Measurements from ENCODE around the gene HACD2.

Gene HACD2

DNA sequence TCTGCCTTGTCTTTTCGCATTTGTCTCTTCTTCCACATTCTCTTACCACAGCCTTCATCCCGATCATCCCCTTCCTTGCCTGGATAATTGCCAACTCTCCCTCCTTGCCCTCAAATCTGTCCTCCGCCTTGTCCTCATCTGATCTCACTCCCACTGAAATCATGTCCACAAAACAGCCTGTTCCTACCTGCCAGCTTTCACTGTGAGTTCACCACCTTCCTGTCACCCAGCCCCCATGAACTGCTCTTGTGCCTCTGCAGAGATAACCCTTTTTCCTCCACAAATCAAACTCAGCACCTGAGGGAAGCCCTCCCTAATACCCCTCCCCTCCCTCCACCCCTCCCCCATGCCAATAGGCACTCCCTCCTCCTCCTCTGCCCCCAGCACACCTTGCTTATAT lies 131.2 kb downstream of the HACD2 start:
- Histone ChIP-seq H3K4me2 (ENCODE audit: low read length) (no peak overlapping the region), H3K36me3 (ENCODE audit: control insufficient read depth, insufficient read depth, low read length) (no peaks in the 10 kb centered on the region), H3K9ac (no peak overlapping the region), H3K27ac (no peak overlapping the region), H2AFZ (peak overlapping the region; percentile 63), H3K4me1 (no peaks in the 10 kb centered on the region), H3K27me3 (ENCODE audit: control insufficient read depth, insufficient read depth, low read length) (no peaks in the 10 kb centered on the region), H3K4me3 (ENCODE audit: low read depth, low read length) (no peak overlapping the region), H3K9me3 (ENCODE audit: control insufficient read depth, low read length) (no peaks in the 10 kb centered on the region), H3K79me2 (no peaks in the 10 kb centered on the region)
- TF ChIP-seq, protein P1, sequence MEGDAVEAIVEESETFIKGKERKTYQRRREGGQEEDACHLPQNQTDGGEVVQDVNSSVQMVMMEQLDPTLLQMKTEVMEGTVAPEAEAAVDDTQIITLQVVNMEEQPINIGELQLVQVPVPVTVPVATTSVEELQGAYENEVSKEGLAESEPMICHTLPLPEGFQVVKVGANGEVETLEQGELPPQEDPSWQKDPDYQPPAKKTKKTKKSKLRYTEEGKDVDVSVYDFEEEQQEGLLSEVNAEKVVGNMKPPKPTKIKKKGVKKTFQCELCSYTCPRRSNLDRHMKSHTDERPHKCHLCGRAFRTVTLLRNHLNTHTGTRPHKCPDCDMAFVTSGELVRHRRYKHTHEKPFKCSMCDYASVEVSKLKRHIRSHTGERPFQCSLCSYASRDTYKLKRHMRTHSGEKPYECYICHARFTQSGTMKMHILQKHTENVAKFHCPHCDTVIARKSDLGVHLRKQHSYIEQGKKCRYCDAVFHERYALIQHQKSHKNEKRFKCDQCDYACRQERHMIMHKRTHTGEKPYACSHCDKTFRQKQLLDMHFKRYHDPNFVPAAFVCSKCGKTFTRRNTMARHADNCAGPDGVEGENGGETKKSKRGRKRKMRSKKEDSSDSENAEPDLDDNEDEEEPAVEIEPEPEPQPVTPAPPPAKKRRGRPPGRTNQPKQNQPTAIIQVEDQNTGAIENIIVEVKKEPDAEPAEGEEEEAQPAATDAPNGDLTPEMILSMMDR (IDR thresholded peaks at IDR 0.05): no peak

DNA sequence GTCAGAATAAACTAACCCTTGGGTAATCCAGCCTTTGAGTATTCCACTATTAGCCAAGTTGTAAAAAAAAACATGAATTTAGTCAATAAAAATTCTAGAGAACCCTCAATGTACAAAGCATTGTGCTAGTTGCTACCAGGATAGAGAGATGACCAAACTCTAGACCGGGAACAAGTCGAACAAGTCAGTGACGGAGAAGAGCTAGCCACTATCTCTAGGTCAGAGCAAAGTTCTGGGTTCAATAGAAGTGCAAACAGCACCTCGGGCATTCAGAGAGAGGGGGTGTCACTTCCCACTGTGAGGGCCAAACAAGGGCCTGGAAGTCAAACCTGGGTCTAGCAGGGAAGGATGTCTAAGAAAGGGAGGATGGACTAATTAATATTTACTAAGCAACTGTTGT lies 133.7 kb downstream of the HACD2 start:
- Histone ChIP-seq H3K9ac (no peak overlapping the region), H3K27me3 (ENCODE audit: control insufficient read depth, insufficient read depth, low read length) (peaks cover 4% of the 10 kb centered on the region), H2AFZ (no peak overlapping the region), H3K9me3 (ENCODE audit: control insufficient read depth, low read length) (no peaks in the 10 kb centered on the region), H3K4me2 (ENCODE audit: low read length) (no peak overlapping the region), H3K27ac (no peak overlapping the region), H3K4me1 (no peaks in the 10 kb centered on the region), H3K36me3 (ENCODE audit: control insufficient read depth, insufficient read depth, low read length) (no peaks in the 10 kb centered on the region), H3K4me3 (ENCODE audit: low read depth, low read length) (no peak overlapping the region), H3K79me2 (no peaks in the 10 kb centered on the region)
- TF ChIP-seq, protein P1 (IDR thresholded peaks at IDR 0.05): no peak

DNA sequence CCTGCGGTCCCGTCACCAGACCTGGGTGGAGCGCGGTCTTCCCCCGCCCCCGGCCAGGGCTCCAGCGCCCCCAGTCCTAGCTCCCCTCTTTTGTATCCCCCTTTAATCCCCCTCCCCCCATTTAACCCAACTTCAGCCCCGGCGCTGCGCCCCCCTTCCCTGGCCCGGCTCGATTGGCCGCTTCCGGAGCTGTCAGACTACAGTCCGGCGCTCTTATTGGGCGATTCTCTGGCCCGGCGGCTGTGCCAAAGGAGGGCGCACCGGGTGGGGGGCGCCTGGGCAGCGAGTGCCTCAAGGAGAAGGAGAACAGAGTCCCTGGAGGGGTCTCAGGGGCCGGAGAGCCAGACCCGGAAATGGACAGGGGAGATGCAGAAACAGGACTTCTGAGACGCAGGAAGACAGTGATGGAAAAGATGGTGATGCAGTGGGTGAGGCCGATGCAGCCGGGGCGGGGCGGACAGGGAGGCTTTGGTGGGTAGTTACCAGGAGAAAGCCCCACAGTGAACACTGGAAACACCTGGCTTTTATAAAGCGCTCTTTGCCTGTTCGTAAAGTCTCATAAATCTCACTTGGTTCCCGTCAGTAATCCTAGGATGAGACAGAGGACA lies 134.8 kb downstream of the HACD2 start:
- H3K9me3 ChIP-seq (ENCODE audit: control insufficient read depth, low read length): no peaks in the 10 kb centered on the region
- H3K79me2 ChIP-seq: no peaks in the 10 kb centered on the region
- no peak overlapping the region for H3K9ac ChIP-seq
- H3K27me3 ChIP-seq (ENCODE audit: control insufficient read depth, insufficient read depth, low read length): peaks cover 4% of the 10 kb centered on the region
- no peaks in the 10 kb centered on the region for H3K36me3 ChIP-seq (ENCODE audit: control insufficient read depth, insufficient read depth, low read length)
- H3K4me1 ChIP-seq: no peaks in the 10 kb centered on the region
- TF ChIP-seq, protein P1 (IDR thresholded peaks at IDR 0.05): no peak
- no peak overlapping the region for H3K27ac ChIP-seq
- peak overlapping the region; percentile 99 for H2AFZ ChIP-seq
- peak overlapping the region; percentile 27 for H3K4me3 ChIP-seq (ENCODE audit: low read depth, low read length)
- peak overlapping the region; percentile 74 for H3K4me2 ChIP-seq (ENCODE audit: low read length)

DNA sequence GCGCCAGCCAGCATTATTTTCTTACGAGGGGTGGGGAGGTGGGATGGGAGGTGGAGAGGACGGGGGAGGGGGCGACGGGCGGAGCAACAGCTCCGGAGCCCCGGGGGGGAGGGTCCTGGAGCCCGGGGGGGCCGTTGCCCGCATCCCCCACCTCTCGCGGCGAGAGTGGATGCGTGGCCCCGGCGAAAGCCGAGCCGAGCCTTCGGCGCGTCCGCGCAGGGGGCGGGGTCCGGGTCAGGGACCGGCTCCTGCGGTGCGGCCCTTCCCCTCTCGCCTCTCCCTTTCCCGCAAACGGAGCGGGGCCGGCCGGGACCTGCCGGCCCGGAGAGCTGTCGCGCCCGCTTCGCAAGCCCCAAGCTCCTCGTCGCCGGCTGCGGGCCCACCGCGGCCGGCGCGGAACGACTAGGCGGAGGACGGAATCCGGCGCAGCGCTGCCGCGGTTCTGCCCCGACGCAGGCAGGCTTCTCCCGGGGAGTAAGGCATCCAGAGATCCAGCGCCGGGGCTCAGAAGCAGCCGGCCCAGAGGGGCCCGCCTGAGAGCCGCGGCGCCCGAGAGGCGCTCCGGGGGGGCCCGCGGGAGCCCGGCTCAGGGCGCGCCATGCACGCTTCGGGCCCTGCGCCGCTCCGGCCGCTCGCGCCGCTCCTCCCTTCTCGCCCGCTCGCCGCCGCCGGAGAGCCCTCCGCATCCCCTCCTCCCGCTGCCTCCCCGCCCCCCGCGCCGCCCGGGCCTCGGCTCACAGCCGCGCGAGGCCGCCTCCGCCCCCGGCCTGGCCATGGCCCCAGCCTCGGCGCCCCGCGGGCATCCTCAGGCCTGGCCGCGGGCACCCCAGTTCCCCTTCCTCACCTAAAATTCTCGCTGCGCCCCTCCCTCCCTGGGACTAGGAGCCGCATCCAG lies 135.5 kb downstream of the HACD2 start:
- TF ChIP-seq, protein P1 (IDR thresholded peaks at IDR 0.05): no peak
- H3K79me2 ChIP-seq: no peaks in the 10 kb centered on the region
- H3K4me1 ChIP-seq: no peaks in the 10 kb centered on the region
- no peak overlapping the region for H3K9ac ChIP-seq
- peak overlapping the region; percentile 44 for H3K4me3 ChIP-seq (ENCODE audit: low read depth, low read length)
- peak overlapping the region; percentile 40 for H3K27ac ChIP-seq
- peaks cover 4% of the 10 kb centered on the region for H3K27me3 ChIP-seq (ENCODE audit: control insufficient read depth, insufficient read depth, low read length)
- no peaks in the 10 kb centered on the region for H3K9me3 ChIP-seq (ENCODE audit: control insufficient read depth, low read length)
- H3K4me2 ChIP-seq (ENCODE audit: low read length): peak overlapping the region; percentile 76
- no peaks in the 10 kb centered on the region for H3K36me3 ChIP-seq (ENCODE audit: control insufficient read depth, insufficient read depth, low read length)
- H2AFZ ChIP-seq: peak overlapping the region; percentile 99
